ENCODE data around the gene RNF144B. TPM values are rescaled to one million over a fixed set of nuclear protein-coding genes. Genes with fewer than 3 reads are reported as not detected.
"Not testable (repeated sequence)": the region's sequence is repeated elsewhere in the genome, so short reads cannot be mapped to it uniquely, and the experiment has no call there.

RNF144B gene
- total RNA-seq, 4 donors from 2014 or later, result 8.4 to 47.0 (median 31.9) TPM

- no peak for ATAC-seq
- intact Hi-C loops (cut with DNase I; ENCODE audit: low total_unique reads) (no loop called here), in situ Hi-C loops (cut with MboI; ENCODE audit: low sequenced_read_pairs in 4 of 4) (no loop called here)
- H3K27ac ChIP-seq, result peak overlapping the region; percentile 83 to 93 (median 86)
- H3K27me3 ChIP-seq, result no peaks in the 10 kb centered on the region
- no peak for DNase-seq
- H3K4me3 ChIP-seq, result no peak overlapping the region
- no peaks in the 10 kb centered on the region for H3K9me3 ChIP-seq
- TF ChIP-seq CTCF (IDR thresholded peaks at IDR 0.05 in 4 of 5, conservative IDR thresholded peaks at IDR 0.05 in 1 of 5) (no peak), POLR2A (IDR thresholded peaks at IDR 0.05) (no peak)
- peaks cover 56 to 61% of the 10 kb centered on the region in 2 donors for H3K4me1 ChIP-seq
- H3K36me3 ChIP-seq, result peaks cover 0 to 10% of the 10 kb centered on the region in 2 donors
These were observed 20.0 kb downstream of the RNF144B start for GRCh38 chr6:18406955-18407749.

GRCh38 chr6:18409602-18410001 lies 22.5 kb downstream of the RNF144B start:
- H3K9me3 ChIP-seq; H3K36me3 ChIP-seq; H3K4me3 ChIP-seq; intact Hi-C loops (cut with DNase I; ENCODE audit: low total_unique reads); H3K27me3 ChIP-seq; in situ Hi-C loops (cut with MboI; ENCODE audit: low sequenced_read_pairs in 4 of 4): not testable (repeated sequence)
- Histone ChIP-seq H3K4me1 (peaks cover 54 to 58% of the 10 kb centered on the region in 2 donors), H3K27ac (peak overlapping the region; percentile 83 to 93 (median 86))
- peak; percentile 45 to 77 for DNase-seq
- peak; percentile 61 to 66 for ATAC-seq

GRCh38 chr6:18410412-18410811 lies 23.3 kb downstream of the RNF144B start:
- peaks cover 0 to 6% of the 10 kb centered on the region in 2 donors for H3K36me3 ChIP-seq
- in situ Hi-C loops (cut with MboI; ENCODE audit: low sequenced_read_pairs in 4 of 4), result no loop called here
- no peaks in the 10 kb centered on the region for H3K9me3 ChIP-seq
- no peaks in the 10 kb centered on the region for H3K27me3 ChIP-seq
- ATAC-seq (peak; percentile 16 to 44), DNase-seq (peak in 1 of 2 donors; percentile 40)
- intact Hi-C loops (cut with DNase I; ENCODE audit: low total_unique reads), result no loop called here
- H3K4me1 ChIP-seq, result peaks cover 54 to 58% of the 10 kb centered on the region in 2 donors
- TF ChIP-seq POLR2A (IDR thresholded peaks at IDR 0.05) (no peak), CTCF (IDR thresholded peaks at IDR 0.05 in 4 of 5, conservative IDR thresholded peaks at IDR 0.05 in 1 of 5) (no peak)
- peak overlapping the region; percentile 83 to 93 (median 86) for H3K27ac ChIP-seq
- H3K4me3 ChIP-seq, result no peak overlapping the region

GRCh38 chr6:18412068-18412467 lies 24.9 kb downstream of the RNF144B start:
- H3K27ac ChIP-seq, result peak overlapping the region; percentile 83 to 93 (median 86)
- TF ChIP-seq CTCF (IDR thresholded peaks at IDR 0.05 in 4 of 5, conservative IDR thresholded peaks at IDR 0.05 in 1 of 5) (no peak), POLR2A (IDR thresholded peaks at IDR 0.05) (no peak)
- no peak overlapping the region for H3K4me3 ChIP-seq
- peaks cover 60 to 61% of the 10 kb centered on the region in 2 donors for H3K4me1 ChIP-seq
- peaks cover 0 to under 1% of the 10 kb centered on the region in 2 donors for H3K36me3 ChIP-seq
- in situ Hi-C loops (cut with MboI; ENCODE audit: low sequenced_read_pairs in 4 of 4), result no loop called here
- no peaks in the 10 kb centered on the region for H3K9me3 ChIP-seq
- ATAC-seq (no peak), DNase-seq (no peak)
- intact Hi-C loops (cut with DNase I; ENCODE audit: low total_unique reads), result no loop called here
- H3K27me3 ChIP-seq, result no peaks in the 10 kb centered on the region

GRCh38 chr6:18412644-18413043 lies 25.5 kb downstream of the RNF144B start:
- peak overlapping the region; percentile 83 to 93 (median 86) for H3K27ac ChIP-seq
- in situ Hi-C loops (cut with MboI; ENCODE audit: low sequenced_read_pairs in 4 of 4) (no loop called here), intact Hi-C loops (cut with DNase I; ENCODE audit: low total_unique reads) (no loop called here)
- H3K4me1 ChIP-seq, result peaks cover 60 to 61% of the 10 kb centered on the region in 2 donors
- H3K36me3 ChIP-seq, result no peaks in the 10 kb centered on the region
- H3K9me3 ChIP-seq, result no peaks in the 10 kb centered on the region
- no peak for ATAC-seq
- H3K27me3 ChIP-seq, result no peaks in the 10 kb centered on the region
- no peak overlapping the region for H3K4me3 ChIP-seq
- no peak for DNase-seq
- no peak for TF ChIP-seq CTCF (IDR thresholded peaks at IDR 0.05 in 4 of 5, conservative IDR thresholded peaks at IDR 0.05 in 1 of 5)
- no peak for TF ChIP-seq POLR2A (IDR thresholded peaks at IDR 0.05)
